Ramos (cell line): ENCODE data around the gene CETN3.
"Not testable (repeated sequence)": the region's sequence is repeated elsewhere in the genome, so short reads cannot be mapped to it uniquely, and the experiment has no call there.

Experiments
- in situ Hi-C: fragments of 300-500 bp; cut with MboI; formaldehyde crosslinking; loops from one replicate; pipeline ENCODE4 v1.14.3; 2022; ENCODE audit warnings: low sequenced_read_pairs; ENCODE audit not compliant: unreplicated experiment

The CETN3 gene

DNA sequence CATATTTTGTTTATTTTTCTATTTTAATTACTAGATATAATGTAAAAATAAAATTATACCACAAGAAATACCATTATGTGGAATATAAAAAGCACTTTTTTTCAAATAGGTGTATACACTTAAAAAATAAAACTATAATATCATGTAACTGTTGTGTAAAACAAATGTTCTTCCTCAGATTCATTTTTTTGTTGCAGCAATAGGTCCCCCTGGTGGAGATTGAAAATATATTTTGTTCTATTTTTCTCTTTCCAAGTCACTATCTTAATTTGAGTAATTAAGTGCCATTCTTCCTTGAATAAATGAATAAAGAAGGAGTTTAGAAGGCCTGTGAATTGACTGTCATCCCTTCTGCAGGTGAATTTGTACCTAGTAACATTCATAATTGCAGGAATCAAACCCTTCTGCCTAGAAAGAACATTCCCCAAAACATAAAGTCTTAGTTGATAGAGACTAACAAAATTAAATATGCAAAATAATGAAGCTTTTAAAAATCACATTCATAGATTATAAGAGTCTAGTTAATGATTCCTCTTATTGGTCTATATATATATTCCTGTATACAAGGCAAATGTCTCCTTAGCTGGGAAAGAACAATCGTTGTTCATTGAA is 23.4 kb downstream of the CETN3 start:
- in situ Hi-C loops, result no loop called here

DNA sequence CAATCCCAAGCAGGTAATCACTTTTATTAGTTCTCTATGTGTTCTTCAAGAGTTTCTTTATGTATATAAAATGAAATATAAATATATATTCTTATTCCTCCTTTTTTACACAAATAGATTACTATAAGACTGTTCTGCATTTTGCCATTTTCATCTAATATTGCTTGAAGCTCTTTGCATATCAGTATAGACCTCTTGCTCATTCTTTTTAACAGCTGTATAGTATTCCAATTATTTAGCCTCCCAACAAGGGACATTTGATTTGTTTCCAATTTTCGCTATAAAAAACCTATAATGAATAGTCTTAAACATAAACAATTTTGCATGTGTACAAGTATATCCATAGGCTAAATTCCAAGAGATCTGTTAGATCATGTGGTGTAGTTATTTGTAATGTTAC is 25.2 kb downstream of the CETN3 start:
- in situ Hi-C loops, result no loop called here

DNA sequence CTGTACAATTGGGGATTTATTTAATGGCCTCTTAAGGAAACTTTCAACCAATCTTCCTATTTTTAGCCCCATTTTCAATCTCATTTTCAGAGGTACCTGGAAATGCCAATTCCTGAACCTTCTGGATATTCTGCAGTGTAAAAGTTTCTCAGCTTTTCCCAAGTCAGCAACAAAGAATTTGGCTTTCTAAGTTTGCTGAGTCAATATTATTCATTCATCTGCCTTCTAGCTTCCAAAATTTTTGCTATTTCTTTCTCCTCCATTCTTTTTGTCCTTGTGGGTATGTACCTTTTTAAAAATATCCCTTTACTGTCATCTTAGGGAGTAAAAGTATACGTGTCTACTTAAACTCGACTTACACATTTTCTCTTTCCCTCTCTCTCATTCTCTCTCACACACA is 25.7 kb downstream of the CETN3 start:
- in situ Hi-C loops, result no loop called here

GRCh38 chr5:90381213-90381929 is 28.2 kb downstream of the CETN3 start:
- in situ Hi-C loops, result no loop called here

- in situ Hi-C loops, result no loop called here
These were observed 29.9 kb downstream of the CETN3 start for GRCh38 chr5:90379652-90380051.

DNA sequence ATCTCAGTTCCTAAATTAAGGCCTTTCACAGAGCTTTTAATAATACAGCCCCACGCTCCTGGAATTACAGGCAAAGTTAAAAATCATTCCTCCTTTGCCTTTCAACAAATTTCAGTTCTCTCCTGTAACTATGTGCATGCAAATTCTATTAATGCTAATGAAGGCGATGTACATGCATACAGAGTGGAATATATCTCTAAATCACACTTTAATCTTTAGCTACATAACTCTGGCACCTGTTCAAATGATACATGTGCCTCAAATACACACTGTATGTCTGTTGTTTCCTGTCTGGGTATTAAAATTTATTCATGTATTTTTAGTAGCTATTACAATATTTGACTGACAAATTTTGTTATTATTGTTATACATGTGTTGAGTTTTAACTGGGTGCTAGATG is 30.8 kb downstream of the CETN3 start:
- in situ Hi-C loops, result no loop called here

DNA sequence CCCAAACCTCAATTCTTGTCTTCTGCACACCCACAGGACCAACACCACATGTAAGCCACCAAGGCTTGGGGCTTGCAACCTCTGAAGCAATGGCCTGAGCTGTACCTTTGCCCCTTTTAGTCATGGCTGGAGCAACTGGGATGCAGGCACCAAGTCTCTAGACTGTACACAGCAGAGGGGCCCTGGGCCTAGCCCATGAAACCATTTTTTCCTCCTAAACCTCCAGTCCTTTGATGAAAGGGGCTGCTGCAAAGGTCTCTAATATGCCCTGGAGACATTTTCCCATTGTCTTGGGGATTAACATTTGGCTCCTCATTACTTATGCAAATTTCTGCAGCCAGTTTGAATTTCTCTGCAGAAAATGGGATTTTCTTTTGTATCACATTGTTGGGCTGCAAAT is 38.3 kb downstream of the CETN3 start:
- in situ Hi-C loops, result not testable (repeated sequence)

DNA sequence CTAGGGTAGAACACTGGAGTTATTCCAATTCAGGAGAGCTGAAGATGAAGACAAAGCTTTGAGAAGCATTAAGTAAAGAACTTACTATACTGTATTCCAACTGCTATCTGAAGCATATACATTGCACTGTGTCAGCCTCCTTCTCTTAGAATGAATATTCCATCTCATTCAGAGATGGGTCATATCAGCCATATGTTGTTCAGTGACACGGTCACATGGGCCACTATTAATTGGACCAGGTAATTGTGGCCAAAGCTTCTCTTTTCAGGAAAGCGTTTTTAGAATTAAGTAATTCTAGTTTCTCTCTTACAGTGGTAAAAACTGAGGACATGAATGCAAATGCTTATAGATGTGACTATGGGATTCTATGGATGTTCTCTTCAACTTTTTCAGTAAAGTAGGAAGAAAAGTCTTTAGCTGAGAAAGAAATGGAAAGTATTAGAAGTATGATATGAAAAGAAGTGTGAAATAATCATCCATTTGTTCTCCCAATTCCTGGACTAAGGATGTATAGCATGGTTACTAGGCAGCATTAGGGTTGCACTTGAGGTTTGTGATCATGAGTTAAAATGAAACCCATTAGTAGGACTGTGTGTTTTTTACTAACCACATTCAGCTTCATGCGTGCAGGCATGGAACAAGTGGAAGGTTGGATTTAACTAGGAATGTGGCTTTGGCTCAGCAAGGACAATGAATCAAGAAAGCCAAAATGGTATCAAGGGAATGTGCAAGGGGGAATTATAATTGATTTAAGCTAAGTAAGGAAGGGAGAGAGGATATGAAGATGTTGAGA is 40.9 kb downstream of the CETN3 start:
- in situ Hi-C loops, result no loop called here

GRCh38 chr5:90367879-90368278 is 41.7 kb downstream of the CETN3 start:
- in situ Hi-C loops, result no loop called here

DNA sequence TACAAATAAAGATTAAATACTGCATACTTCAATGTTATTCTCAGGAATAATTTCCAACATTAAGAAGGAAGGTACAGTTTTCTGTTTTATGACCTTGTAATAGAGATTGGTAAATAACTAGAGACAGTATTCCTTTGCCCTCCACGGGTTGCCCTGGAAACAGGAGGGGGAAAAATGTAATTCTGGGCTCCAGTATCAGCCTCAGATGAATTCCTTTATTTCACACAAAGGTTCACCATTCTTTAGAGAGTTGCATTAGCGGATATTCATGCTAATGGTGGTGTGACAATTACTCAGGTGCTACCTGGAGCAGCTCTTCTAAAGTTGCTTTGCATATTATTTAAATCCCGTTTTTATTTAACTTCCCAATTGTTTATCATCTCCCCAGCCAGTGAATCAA is 42.6 kb downstream of the CETN3 start:
- in situ Hi-C loops, result no loop called here

DNA sequence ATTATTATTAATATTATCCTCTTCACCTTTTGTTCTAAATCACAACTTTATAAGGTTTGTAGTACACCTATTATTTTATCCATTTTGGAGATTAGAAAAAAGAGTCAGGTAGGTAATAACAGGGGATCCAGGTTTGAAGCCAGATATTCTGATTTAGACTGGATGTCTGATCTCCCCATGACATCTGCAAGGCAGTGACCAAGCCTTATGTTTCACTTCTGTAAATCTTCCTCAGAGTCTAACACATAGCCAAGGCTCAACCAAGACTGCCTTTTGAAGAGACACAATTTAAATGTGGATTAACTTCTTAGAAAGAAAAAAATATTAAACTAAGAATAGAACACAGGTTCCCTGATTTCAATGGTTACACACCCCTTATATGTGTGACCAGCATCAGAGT is 44.2 kb downstream of the CETN3 start:
- in situ Hi-C loops, result no loop called here

GRCh38 chr5:90359073-90359920 is 50.3 kb downstream of the CETN3 start:
- in situ Hi-C loops, result no loop called here

- in situ Hi-C loops, result no loop called here
These were observed 52.9 kb downstream of the CETN3 start for GRCh38 chr5:90356622-90357021.

GRCh38 chr5:90356176-90356575 is 53.4 kb downstream of the CETN3 start:
- in situ Hi-C loops, result no loop called here

DNA sequence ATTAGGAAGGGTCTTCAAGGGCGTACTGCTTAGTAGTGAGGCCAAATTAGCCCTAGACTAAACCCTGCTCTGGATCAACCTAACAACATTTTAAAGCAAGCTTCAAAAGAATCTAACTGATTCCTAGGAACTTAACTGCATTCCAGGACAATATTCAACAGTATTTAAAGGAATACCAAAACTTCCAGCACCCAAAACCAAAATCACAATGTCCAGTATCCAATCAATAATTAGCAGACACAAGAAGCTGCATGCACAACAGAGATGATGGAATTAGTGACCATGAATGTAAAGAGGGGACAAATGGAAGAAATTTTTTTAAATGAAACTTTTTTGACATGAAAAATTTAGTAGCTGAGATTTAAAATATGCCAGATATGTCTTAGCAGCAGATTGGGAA is 53.9 kb downstream of the CETN3 start:
- in situ Hi-C loops, result no loop called here

- in situ Hi-C loops, result no loop called here
These were observed 56.3 kb downstream of the CETN3 start for GRCh38 chr5:90353254-90353653.

GRCh38 chr5:90351101-90351500 is 58.5 kb downstream of the CETN3 start:
- in situ Hi-C loops, result no loop called here

- in situ Hi-C loops, result no loop called here
These were observed 62.1 kb downstream of the CETN3 start for GRCh38 chr5:90347462-90347861.

DNA sequence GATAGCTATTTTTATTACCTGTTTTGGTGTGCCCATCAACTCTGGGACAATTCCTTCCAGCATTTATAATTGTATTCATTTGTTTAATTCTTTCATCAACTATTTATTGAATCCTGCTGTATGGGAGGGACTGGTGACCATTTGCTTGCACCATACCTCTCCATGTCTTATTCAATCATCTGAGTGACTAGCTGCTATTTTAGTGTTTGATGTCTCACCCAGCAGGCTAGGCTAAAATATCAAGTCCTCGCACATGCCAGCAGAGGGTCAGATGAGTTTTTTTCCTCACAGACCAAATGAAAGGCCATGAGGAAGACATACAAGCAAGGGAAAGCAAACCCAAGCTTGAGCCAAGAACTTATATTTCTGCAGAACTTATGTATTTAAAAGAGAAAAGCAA is 63.9 kb downstream of the CETN3 start:
- in situ Hi-C loops, result no loop called here

DNA sequence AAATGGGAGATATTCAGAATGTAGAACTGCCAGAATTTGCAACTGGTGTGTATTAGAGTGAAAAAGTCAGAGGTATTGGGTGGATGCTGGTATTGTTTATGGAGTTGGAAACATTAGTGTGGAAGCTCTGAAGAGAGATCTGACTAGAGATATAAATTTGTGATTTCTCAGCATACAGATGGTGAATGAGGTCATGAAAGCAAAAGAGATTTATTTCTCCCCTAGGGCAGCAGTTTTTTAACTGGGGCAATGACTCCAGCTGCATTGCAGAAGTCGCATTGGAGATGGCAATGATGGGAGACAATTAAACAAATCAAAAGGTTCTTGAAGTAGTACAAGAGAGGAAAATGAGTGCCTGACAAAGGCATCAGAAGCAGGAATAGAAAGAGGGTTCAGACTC is 64.9 kb downstream of the CETN3 start:
- in situ Hi-C loops, result no loop called here

- in situ Hi-C loops, result not testable (repeated sequence)
These were observed 65.8 kb downstream of the CETN3 start for GRCh38 chr5:90343731-90344130.
